GM12878 (cell line): Measurements from ENCODE around the gene TGFB1. TPM values are rescaled to one million over a fixed set of nuclear protein-coding genes. Genes with fewer than 3 reads are reported as not detected.
A peak's percentile ranks its signal among the peaks of the same experiment; 100 is the strongest.

Experiments used
- CREM ChIP-seq: IDR thresholded peaks from 2 replicates; pipeline ENCODE4 v1.6.1; 2014; ENCODE audit warnings: antibody characterized with exemption, low read depth
- EP300 ChIP-seq, 2 experiments: fragments of 150-350 bp in 1 of 2; IDR thresholded peaks; 2 replicates each; pipeline ENCODE4 v1.6.1; 2011 to 2012; ENCODE audit warnings: low read depth in 2 of 2, low read length in 2 of 2, borderline replicate concordance in 1 of 2, improper control_type of control experiment in 1 of 2, inconsistent platforms in 1 of 2; ENCODE audit not compliant: control insufficient read depth in 1 of 2
- PAX5 ChIP-seq: IDR thresholded peaks from 2 replicates; pipeline ENCODE4 v1.6.1; 2011; ENCODE audit warnings: low read depth, low read length, borderline replicate concordance
- PML ChIP-seq: IDR thresholded peaks from 2 replicates; pipeline ENCODE4 v1.6.1; 2012; ENCODE audit warnings: low read length, inconsistent platforms
- TCF12 ChIP-seq: IDR thresholded peaks from 2 replicates; pipeline ENCODE4 v1.6.1; 2011; ENCODE audit warnings: low read depth, mild to moderate bottlenecking, low read length
- polyA plus RNA-seq, 11 experiments: library from polyadenylated mRNA; depleted of rRNA in 4 of 11; unstranded in 6 of 11; stranded (reverse) in 5 of 11; fragments of >200 nt; fragmentation: Nextera tagmentation in 4 of 11; fragmentation: Illumina TruSeq in 1 of 11; extraction: Ambion mirVana in 4 of 11; extraction: Trizol in 1 of 11; gene quantifications; 1 replicate in 1 of 11; 2 replicates in 10 of 11; pipeline versions ENCODE4 v1.2.1 to v1.2.3, GENCODE V29; 2011 to 2016; ENCODE audit warnings: inconsistent platforms in 2 of 11, missing spikeins in 2 of 11, low read depth in 1 of 11
- total RNA-seq, 4 experiments: library from RNA; depleted of rRNA in 3 of 4; stranded (reverse); fragments of >200 nt in 3 of 4; fragmentation: Illumina TruSeq in 1 of 4; extraction: Trizol in 1 of 4; gene quantifications; 2 replicates each; pipeline versions ENCODE4 v1.2.1 to v1.2.3, GENCODE V29; 2013 to 2021
- TF ChIP-seq, protein P1 (sequence below): fragments of 450-650 bp; IDR thresholded peaks from 2 replicates; pipeline ENCODE4 v1.6.1; 2016; ENCODE audit warnings: mild to moderate bottlenecking
- TF ChIP-seq, protein P2 (sequence below): fragments of 450-650 bp; IDR thresholded peaks from 2 replicates; pipeline ENCODE4 v1.6.1; 2017; ENCODE audit warnings: mild to moderate bottlenecking, moderate library complexity

Gene TGFB1
- total and polyA plus RNA-seq, 10 of the 15 experiments (the other 5 are each of a cell fraction or from before 2014, with no cell fraction given) = 0.23 to 120 (median 10.9) TPM

DNA sequence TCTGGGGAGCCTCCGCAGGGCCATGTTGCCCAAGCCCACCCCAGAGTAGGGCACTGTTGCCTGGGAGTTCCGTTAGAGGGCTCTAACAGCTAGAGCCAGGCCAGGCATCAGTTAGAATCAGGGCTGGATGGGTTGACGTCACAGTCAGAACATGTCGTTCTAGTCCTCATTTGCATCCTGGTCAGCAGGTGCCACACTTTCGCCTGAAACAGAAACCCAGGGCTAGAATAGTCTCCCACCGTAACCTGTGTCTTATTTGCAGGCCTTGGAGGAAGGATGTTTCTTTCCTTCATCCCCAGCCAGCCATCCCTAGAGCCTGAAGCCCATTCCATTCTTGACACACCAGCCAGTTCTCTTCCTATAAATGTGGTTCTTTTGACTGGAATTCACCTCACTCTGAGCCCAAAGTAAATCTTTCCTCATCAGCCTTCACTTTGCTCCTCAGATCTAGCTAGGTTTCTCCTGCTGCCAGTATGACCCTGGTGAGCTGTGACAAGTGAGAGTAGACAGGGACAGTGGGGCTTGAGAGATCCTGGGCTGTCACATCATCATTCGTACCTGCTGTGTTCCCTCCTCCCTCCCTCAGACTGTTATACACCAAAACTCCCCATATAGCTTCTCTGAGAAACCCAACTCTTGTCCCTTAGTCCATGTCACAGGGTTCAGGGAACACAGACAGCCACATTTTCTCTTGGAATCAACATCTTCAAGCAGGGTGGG, 55.9 kb downstream of the TGFB1 start (continued):
- peak; percentile 71 for TF ChIP-seq CREM
- TF ChIP-seq, protein P1, sequence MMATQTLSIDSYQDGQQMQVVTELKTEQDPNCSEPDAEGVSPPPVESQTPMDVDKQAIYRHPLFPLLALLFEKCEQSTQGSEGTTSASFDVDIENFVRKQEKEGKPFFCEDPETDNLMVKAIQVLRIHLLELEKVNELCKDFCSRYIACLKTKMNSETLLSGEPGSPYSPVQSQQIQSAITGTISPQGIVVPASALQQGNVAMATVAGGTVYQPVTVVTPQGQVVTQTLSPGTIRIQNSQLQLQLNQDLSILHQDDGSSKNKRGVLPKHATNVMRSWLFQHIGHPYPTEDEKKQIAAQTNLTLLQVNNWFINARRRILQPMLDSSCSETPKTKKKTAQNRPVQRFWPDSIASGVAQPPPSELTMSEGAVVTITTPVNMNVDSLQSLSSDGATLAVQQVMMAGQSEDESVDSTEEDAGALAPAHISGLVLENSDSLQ = peak; percentile 68
- TF ChIP-seq, protein P2, sequence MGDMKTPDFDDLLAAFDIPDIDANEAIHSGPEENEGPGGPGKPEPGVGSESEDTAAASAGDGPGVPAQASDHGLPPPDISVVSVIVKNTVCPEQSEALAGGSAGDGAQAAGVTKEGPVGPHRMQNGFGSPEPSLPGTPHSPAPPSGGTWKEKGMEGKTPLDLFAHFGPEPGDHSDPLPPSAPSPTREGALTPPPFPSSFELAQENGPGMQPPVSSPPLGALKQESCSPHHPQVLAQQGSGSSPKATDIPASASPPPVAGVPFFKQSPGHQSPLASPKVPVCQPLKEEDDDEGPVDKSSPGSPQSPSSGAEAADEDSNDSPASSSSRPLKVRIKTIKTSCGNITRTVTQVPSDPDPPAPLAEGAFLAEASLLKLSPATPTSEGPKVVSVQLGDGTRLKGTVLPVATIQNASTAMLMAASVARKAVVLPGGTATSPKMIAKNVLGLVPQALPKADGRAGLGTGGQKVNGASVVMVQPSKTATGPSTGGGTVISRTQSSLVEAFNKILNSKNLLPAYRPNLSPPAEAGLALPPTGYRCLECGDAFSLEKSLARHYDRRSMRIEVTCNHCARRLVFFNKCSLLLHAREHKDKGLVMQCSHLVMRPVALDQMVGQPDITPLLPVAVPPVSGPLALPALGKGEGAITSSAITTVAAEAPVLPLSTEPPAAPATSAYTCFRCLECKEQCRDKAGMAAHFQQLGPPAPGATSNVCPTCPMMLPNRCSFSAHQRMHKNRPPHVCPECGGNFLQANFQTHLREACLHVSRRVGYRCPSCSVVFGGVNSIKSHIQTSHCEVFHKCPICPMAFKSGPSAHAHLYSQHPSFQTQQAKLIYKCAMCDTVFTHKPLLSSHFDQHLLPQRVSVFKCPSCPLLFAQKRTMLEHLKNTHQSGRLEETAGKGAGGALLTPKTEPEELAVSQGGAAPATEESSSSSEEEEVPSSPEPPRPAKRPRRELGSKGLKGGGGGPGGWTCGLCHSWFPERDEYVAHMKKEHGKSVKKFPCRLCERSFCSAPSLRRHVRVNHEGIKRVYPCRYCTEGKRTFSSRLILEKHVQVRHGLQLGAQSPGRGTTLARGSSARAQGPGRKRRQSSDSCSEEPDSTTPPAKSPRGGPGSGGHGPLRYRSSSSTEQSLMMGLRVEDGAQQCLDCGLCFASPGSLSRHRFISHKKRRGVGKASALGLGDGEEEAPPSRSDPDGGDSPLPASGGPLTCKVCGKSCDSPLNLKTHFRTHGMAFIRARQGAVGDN = peak; percentile 15; the same call in 1 of the 2 replicates
- TF ChIP-seq PML = no peak
- TF ChIP-seq EP300 (IDR thresholded peaks at IDR 0.05; ENCODE audit: borderline replicate concordance in 1 of 2, control insufficient read depth in 1 of 2, low read depth in 2 of 2, low read length in 2 of 2) = peak in 1 of 2 experiments; percentile 36; a peak in 1 of 4 replicates
- TF ChIP-seq TCF12 = peak; percentile 68
- peak; percentile 92 for TF ChIP-seq PAX5
